Endothelial cell of umbilical vein (primary cell): Measurements from ENCODE around the gene USP51. TPM values are rescaled to one million over a fixed set of nuclear protein-coding genes. Genes with fewer than 3 reads are reported as not detected.

Experiments used
- BruUV-seq: library from RNA; stranded (reverse); fragments of 400-500 nt; replicated peaks from 2 replicates; lab custom pipeline; 2021; lab: Mats Ljungman, UMichigan
- CTCF ChIA-PET: fragments of 300-600, 350-600 bp; sonication (Branson Sonifier 250); formaldehyde crosslinking; loops from one replicate; lab custom pipeline; 2021; ENCODE audit warnings: antibody characterized with exemption, inconsistent platforms; lab: Charles Lee
- POLR2A ChIA-PET: fragments of 300-600, 350-600 bp; sonication (Branson Sonifier 250); formaldehyde crosslinking; loops from one replicate; lab custom pipeline; 2021; ENCODE audit warnings: antibody characterized with exemption, inconsistent platforms; lab: Charles Lee
- DNase-seq: peaks from one replicate; pipeline ENCODE4 v3.0.0-alpha.2; 2011; ENCODE audit warnings: low read depth, low spot score
- FAIRE-seq: peaks from 2 replicates; lab custom pipeline; 2011; peaks lifted over from hg19 to GRCh38; lab: Jason Lieb, UNC
- H2AFZ ChIP-seq: 2 replicates; pipeline ENCODE4 v1.6.0; 2012; ENCODE audit warnings: low read depth, low read length, control low read depth, inconsistent platforms
- H3K27ac ChIP-seq: 2 replicates; pipeline ENCODE4 v1.5.1; 2011; ENCODE audit warnings: low read depth, mild to moderate bottlenecking, control low read depth, low read length, moderate library complexity; ENCODE audit not compliant: insufficient read depth
- H3K27me3 ChIP-seq, 2 experiments: 2 replicates each; pipeline versions ENCODE4 v1.6.0 to v1.6.1; 2011; ENCODE audit warnings: low read length in 2 of 2, mixed read lengths in 1 of 2; ENCODE audit not compliant: control insufficient read depth in 2 of 2, insufficient read depth in 2 of 2
- H3K36me3 ChIP-seq, 2 experiments: 2 replicates in 1 of 2; 3 replicates in 1 of 2; pipeline ENCODE4 v1.5.1; 2011; ENCODE audit warnings: low read length in 2 of 2, mild to moderate bottlenecking in 1 of 2, moderate library complexity in 1 of 2; ENCODE audit not compliant: control insufficient read depth in 2 of 2, insufficient read depth in 2 of 2; ENCODE audit errors: extremely low read depth in 1 of 2
- H3K4me1 ChIP-seq: 3 replicates; pipeline ENCODE4 v1.5.1; 2011; ENCODE audit warnings: mild to moderate bottlenecking, low read length; ENCODE audit not compliant: control insufficient read depth, insufficient read depth; ENCODE audit errors: extremely low read depth
- H3K4me2 ChIP-seq: 2 replicates; pipeline ENCODE4 v1.6.1; 2011; ENCODE audit warnings: low read length, control low read depth, mixed read lengths; ENCODE audit not compliant: insufficient read depth
- H3K4me3 ChIP-seq, 3 experiments: fragments of 200-600 bp in 1 of 3; sonication (generic), shearing (Covaris generic) in 1 of 3; replicated peaks in 1 of 3; 2 replicates each; pipeline ENCODE4 v1.5.1; 2011 to 2016; ENCODE audit warnings: control low read depth in 3 of 3, low read length in 3 of 3, mild to moderate bottlenecking in 2 of 3, inconsistent platforms in 1 of 3, low read depth in 1 of 3, moderate library complexity in 1 of 3; ENCODE audit not compliant: insufficient read depth in 1 of 3
- H3K79me2 ChIP-seq: 2 replicates; pipeline ENCODE4 v1.6.0; 2012; ENCODE audit warnings: low read length, inconsistent platforms; ENCODE audit not compliant: control insufficient read depth, insufficient read depth
- H3K9ac ChIP-seq: replicated peaks from 2 replicates; pipeline ENCODE3; 2011; ENCODE audit warnings: low read length, control low read depth; ENCODE audit not compliant: insufficient read depth; ENCODE audit errors: extremely low read depth
- H3K9me1 ChIP-seq: replicated peaks from 3 replicates; pipeline ENCODE4 v1.6.0; 2011; ENCODE audit warnings: mild to moderate bottlenecking, low read length; ENCODE audit not compliant: control insufficient read depth, insufficient read depth; ENCODE audit errors: extremely low read depth
- H3K9me3 ChIP-seq: replicated peaks from 2 replicates; pipeline ENCODE4 v1.5.1; 2012; ENCODE audit warnings: low read length, inconsistent platforms; ENCODE audit not compliant: control insufficient read depth, insufficient read depth
- H4K20me1 ChIP-seq: replicated peaks from 2 replicates; pipeline ENCODE3; 2011; ENCODE audit warnings: mild to moderate bottlenecking, low read length; ENCODE audit not compliant: control insufficient read depth, insufficient read depth; ENCODE audit errors: extremely low read depth
- CTCF ChIP-seq, 2 donors: IDR thresholded peaks; 1 replicate in 1 of 2; 2 replicates in 1 of 2; pipeline ENCODE4 v1.5.1; 2011; ENCODE audit warnings: low read length in 2 of 2, mild to moderate bottlenecking in 2 of 2, moderate library complexity in 2 of 2, control low read depth in 1 of 2, inconsistent platforms in 1 of 2, low read depth in 1 of 2; ENCODE audit not compliant: insufficient read depth in 1 of 2; ENCODE audit errors: extremely low read depth in 1 of 2
- EZH2 ChIP-seq: IDR thresholded peaks from 2 replicates; pipeline ENCODE4 v1.6.1; 2012; ENCODE audit warnings: borderline replicate concordance, low read depth, mild to moderate bottlenecking, moderate library complexity, low read length, inconsistent platforms; ENCODE audit not compliant: severe bottlenecking
- FOS ChIP-seq: IDR thresholded peaks from 2 replicates; pipeline ENCODE4 v1.6.1; 2011; ENCODE audit warnings: mild to moderate bottlenecking, low read length, moderate library complexity, borderline replicate concordance; ENCODE audit not compliant: insufficient read depth
- JUN ChIP-seq: IDR thresholded peaks from 2 replicates; pipeline ENCODE4 v1.6.1; 2011; ENCODE audit warnings: borderline replicate concordance, low read depth; ENCODE audit not compliant: insufficient read length, insufficient read depth
- MAX ChIP-seq: IDR thresholded peaks from 2 replicates; pipeline ENCODE4 v1.6.1; 2011; ENCODE audit not compliant: insufficient read depth, insufficient read length
- MYC ChIP-seq: IDR thresholded peaks from one replicate; pipeline ENCODE4 v1.6.1; 2011; ENCODE audit warnings: mild to moderate bottlenecking, low read depth, low read length
- POLR2A ChIP-seq: IDR thresholded peaks from 2 replicates; pipeline ENCODE4 v1.6.1; 2012; ENCODE audit warnings: low read depth, mild to moderate bottlenecking, control low read depth, low read length
- dilution Hi-C: fragments of 300-500 bp; cut with MboI; formaldehyde crosslinking; loops from one replicate; pipeline ENCODE4 v1.15.0; 2019; ENCODE audit warnings: low sequenced_read_pairs; ENCODE audit not compliant: extremely low pct_ligation_motif_present
- intact Hi-C: fragments of 100-400 bp; cut with micrococcal nuclease; formaldehyde crosslinking; loops from one replicate; pipeline ENCODE4 v1.10.0; 2022
- polyA plus RNA-seq, 4 experiments: library from polyadenylated mRNA; depleted of rRNA in 3 of 4; stranded (reverse) in 3 of 4; unstranded in 1 of 4; fragments of >200 nt; gene quantifications; 2 replicates each; pipeline versions ENCODE4 v1.2.1 to v1.2.3, GENCODE V29; 2011 to 2012; ENCODE audit warnings: missing spikeins in 1 of 4
- total RNA-seq: library from RNA; stranded (reverse); gene quantifications from 2 replicates; pipeline ENCODE4 v1.2.3, GENCODE V29; 2021

The USP51 gene
- total and polyA plus RNA-seq, 2 donors (not counting 3 experiments of a cell fraction or from before 2014, with no cell fraction given) = 0.77 to 0.86 TPM

GRCh38 chrX:55490974-55491373, 1.3 kb upstream of the USP51 start:
- BruUV-seq = no TSS peak
- dilution Hi-C loops (no loop called here), intact Hi-C loops (no loop called here)
- TF ChIP-seq MAX = no peak
- no peak for TF ChIP-seq EZH2
- TF ChIP-seq JUN = no peak
- no peak for TF ChIP-seq FOS
- TF ChIP-seq MYC = no peak
- TF ChIP-seq POLR2A = no peak
- TF ChIP-seq CTCF (IDR thresholded peaks at IDR 0.05; ENCODE audit: extremely low read depth in 1 of 2, insufficient read depth in 1 of 2, low read depth in 1 of 2, low read length in 2 of 2) = no peak
- ChIA-PET POLR2A (no interaction called here), CTCF (no interaction called here)
- Histone ChIP-seq H2AFZ (no peak overlapping the region), H3K27me3 (no peaks in the 10 kb centered on the region), H3K79me2 (no peaks in the 10 kb centered on the region), H3K4me2 (no peak overlapping the region), H4K20me1 (no peaks in the 10 kb centered on the region), H3K27ac (no peak overlapping the region), H3K4me1 (peaks cover 2% of the 10 kb centered on the region), H3K9me1 (no peaks in the 10 kb centered on the region), H3K9me3 (no peaks in the 10 kb centered on the region), H3K36me3 (no peaks in the 10 kb centered on the region), H3K9ac (no peak overlapping the region), H3K4me3 (no peak overlapping the region)
- no peak for DNase-seq
- no peak for FAIRE-seq
